HG03060 (cell line): ENCODE results near the gene VIP.

Experiments
- ATAC-seq: cut with Tn5 transposase; IDR thresholded peaks from one replicate; pipeline ENCODE4 v1.9.1; 2021; ENCODE audit warnings: low read depth, moderate number of reproducible peaks; ENCODE audit not compliant: unreplicated experiment

The VIP gene

GRCh38 chr6:152775428-152775827 is 24.8 kb downstream of the VIP start:
- ATAC-seq = no peak

- ATAC-seq = no peak
These were observed 26.2 kb downstream of the VIP start for GRCh38 chr6:152776833-152777232.

- ATAC-seq = no peak
These were observed 32.8 kb downstream of the VIP start for GRCh38 chr6:152783217-152783878.

GRCh38 chr6:152794696-152795095 is 44.1 kb downstream of the VIP start:
- ATAC-seq = no peak

- no peak for ATAC-seq
These were observed 53.6 kb downstream of the VIP start for GRCh38 chr6:152804150-152804549.
